ENCODE results near the gene SNRPA.
"Not testable (repeated sequence)": the region's sequence is repeated elsewhere in the genome, so short reads cannot be mapped to it uniquely, and the experiment has no call there.

Gene SNRPA

DNA sequence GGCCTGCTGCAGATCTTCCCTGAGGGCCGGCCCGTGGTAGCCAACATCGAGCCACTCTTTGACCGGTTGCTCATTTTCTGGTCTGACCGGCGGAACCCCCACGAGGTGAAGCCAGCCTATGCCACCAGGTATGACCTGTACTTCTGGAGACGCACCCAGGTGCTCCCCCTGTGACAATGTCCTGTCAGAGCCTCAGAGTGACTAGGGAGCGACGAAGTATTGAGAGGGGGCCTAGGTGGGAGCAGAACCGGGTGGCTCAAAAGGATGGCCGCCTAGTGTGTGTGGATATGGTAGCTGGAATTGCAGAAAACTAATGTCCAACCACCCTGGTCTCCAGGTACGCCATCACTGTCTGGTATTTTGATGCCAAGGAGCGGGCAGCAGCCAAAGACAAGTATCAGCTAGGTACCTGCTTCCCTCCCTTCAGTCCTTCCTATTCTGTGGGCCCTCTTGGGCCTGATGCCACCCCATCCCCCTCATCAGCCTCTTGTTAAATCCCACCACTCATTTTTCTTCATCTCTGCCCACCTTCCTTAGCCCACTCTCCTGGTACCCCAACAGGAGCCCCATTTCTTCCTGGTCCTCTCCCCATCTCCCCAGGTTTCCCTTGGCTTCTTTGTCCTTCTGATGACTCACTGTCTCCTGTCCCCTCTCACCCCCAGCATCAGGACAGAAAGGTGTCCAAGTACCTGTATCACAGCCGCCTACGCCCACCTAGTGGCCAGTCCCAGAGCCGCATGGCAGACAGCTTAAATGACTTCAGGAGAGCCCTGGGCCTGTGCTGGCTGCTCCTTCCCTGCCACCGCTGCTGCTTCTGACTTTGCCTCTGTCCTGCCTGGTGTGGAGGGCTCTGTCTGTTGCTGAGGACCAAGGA lies 56.4 kb downstream of the SNRPA start:
- H3K4me3 Mint-ChIP-seq, result peak overlapping the region; percentile 84
- H3K27me3 Mint-ChIP-seq, result no peaks in the 10 kb centered on the region
- H3K9me3 Mint-ChIP-seq, result no peaks in the 10 kb centered on the region
- H3K4me1 Mint-ChIP-seq, result peaks cover 86% of the 10 kb centered on the region
- H3K36me3 Mint-ChIP-seq, result peaks cover 3% of the 10 kb centered on the region
- peak overlapping the region; percentile 96 for H3K27ac Mint-ChIP-seq

DNA sequence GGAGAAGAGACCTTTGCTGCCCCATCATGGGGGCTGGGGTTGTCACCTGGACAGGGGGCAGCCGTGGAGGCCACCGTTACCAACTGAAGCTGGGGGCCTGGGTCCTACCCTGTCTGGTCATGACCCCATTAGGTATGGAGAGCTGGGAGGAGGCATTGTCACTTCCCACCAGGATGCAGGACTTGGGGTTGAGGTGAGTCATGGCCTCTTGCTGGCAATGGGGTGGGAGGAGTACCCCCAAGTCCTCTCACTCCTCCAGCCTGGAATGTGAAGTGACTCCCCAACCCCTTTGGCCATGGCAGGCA lies 57.0 kb downstream of the SNRPA start:
- no peaks in the 10 kb centered on the region for H3K27me3 Mint-ChIP-seq
- peaks cover 3% of the 10 kb centered on the region for H3K36me3 Mint-ChIP-seq
- H3K9me3 Mint-ChIP-seq, result no peaks in the 10 kb centered on the region
- peaks cover 86% of the 10 kb centered on the region for H3K4me1 Mint-ChIP-seq
- H3K27ac Mint-ChIP-seq, result peak overlapping the region; percentile 90
- H3K4me3 Mint-ChIP-seq, result peak overlapping the region; percentile 72

- Mint-ChIP-seq H3K4me3 (peak overlapping the region; percentile 15), H3K36me3 (peaks cover 3% of the 10 kb centered on the region), H3K4me1 (peaks cover 83% of the 10 kb centered on the region), H3K27ac (no peak overlapping the region), H3K27me3 (no peaks in the 10 kb centered on the region), H3K9me3 (no peaks in the 10 kb centered on the region)
These were observed 57.5 kb downstream of the SNRPA start for GRCh38 chr19:40808497-40808896.

DNA sequence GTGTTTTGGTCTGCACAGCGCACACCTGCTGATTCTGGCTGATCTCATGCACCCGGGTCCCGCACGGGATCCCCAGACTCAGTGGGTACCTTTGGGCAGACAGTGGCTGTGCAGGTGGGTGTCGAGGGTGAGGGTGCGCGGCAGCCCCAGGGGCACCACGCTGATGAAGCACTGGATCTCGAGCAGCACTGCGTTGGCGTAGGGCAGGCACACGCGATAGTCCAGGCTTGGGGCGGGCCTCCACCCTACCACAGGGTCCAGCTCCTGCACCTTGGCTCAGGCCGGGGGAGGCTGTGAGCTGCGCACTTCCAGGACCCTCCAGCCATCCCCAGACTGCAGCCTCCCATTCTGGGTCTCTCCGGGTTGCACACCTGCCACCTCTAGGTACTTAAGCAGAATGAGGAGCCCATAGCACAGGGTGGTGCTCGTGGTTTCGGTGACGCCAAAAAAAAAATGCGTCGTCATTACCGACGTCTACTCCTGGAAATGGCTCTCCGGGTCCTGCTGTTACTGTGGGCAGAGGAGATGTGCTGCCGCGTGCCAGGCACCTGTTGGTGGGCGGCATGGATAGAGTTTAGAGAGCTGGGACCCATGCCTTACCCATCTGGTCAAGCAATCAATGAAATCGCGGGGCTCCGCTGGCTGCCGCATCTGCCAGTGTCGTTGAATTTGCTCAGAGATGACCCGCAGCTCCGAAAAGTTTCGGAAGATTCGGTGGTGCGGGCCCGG lies 58.5 kb downstream of the SNRPA start:
- H3K4me1 Mint-ChIP-seq, result peaks cover 72% of the 10 kb centered on the region
- H3K9me3 Mint-ChIP-seq, result no peaks in the 10 kb centered on the region
- H3K36me3 Mint-ChIP-seq, result peaks cover 3% of the 10 kb centered on the region
- H3K4me3 Mint-ChIP-seq, result peak overlapping the region; percentile 49
- peak overlapping the region; percentile 35 for H3K27ac Mint-ChIP-seq
- H3K27me3 Mint-ChIP-seq, result no peaks in the 10 kb centered on the region

DNA sequence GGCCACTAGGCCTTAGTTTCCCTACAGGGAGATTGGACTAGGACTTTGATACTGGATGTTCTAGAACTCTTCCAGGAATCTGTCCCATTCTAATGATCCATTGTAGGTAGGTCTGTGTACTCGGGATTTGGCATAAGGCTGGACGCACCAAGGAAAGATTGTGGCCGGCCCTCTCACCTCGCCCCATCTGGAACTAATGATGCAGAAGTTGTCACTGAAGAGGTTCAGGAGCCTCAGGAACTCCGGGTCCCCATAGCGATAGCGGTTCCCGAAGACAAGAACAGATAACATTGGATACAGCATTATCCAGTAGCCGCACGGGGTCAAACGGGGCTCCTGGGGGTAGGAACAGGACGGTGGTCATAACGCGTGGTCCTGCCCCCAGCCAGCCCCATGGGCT lies 59.2 kb downstream of the SNRPA start:
- Mint-ChIP-seq H3K36me3 (peaks cover 3% of the 10 kb centered on the region), H3K9me3 (no peaks in the 10 kb centered on the region), H3K27ac (peak overlapping the region; percentile 35), H3K4me3 (peak overlapping the region; percentile 39), H3K4me1 (peaks cover 66% of the 10 kb centered on the region), H3K27me3 (no peaks in the 10 kb centered on the region)

GRCh38 chr19:40810649-40811408 lies 59.8 kb downstream of the SNRPA start:
- H3K27me3 Mint-ChIP-seq, H3K36me3 Mint-ChIP-seq, H3K9me3 Mint-ChIP-seq: not testable (repeated sequence)
- H3K4me1 Mint-ChIP-seq, result peaks cover 59% of the 10 kb centered on the region
- peak overlapping the region; percentile 72 for H3K27ac Mint-ChIP-seq
- H3K4me3 Mint-ChIP-seq, result peak overlapping the region; percentile 93

DNA sequence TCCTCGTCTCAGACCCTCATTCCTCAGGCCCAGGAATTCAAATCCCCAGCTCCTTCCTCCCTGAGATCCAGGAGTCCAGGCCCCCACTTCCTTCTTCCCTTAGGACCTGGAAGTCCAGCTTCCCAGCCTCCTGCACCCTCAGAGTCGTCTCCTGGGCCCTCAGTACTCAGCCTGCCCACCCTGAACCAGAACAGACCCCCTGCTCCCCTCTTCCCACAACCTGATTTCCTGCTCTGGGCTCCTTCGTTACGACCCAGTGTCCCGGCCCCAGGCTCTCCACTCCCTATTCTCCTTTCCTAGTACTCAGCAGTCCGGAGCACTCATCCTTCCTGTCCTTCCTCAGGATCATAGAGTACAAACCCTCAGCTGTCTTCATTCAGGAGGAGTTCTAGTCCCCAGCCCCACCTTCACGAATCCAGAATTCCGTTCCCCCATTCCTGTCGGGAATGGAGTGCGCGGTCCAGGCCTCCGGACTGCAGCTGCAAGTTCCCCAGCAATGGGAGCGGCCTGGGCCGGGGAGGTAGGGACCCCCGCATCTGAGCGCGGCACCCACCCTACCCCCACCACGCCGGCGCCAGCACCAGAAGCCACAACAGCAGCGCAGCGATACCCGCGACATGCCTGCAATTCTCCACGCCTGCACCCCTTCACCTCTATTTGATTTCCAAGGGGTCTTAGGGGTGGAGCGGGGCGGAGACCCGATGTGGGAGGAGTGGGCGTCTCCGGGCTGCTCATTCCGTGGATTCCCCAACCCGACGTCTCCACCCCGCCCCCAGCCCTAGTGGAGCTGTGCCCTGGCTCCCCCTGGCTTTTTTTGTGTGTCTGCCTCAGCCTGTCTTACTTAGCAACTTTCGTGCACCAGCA lies 60.7 kb downstream of the SNRPA start:
- H3K27me3 Mint-ChIP-seq, result no peaks in the 10 kb centered on the region
- no peaks in the 10 kb centered on the region for H3K9me3 Mint-ChIP-seq
- peak overlapping the region; percentile 84 for H3K27ac Mint-ChIP-seq
- peaks cover 3% of the 10 kb centered on the region for H3K36me3 Mint-ChIP-seq
- H3K4me3 Mint-ChIP-seq, result peak overlapping the region; percentile 93
- peaks cover 51% of the 10 kb centered on the region for H3K4me1 Mint-ChIP-seq

GRCh38 chr19:40812571-40812970 lies 61.6 kb downstream of the SNRPA start:
- Mint-ChIP-seq H3K27ac (peak overlapping the region; percentile 86), H3K4me1 (peaks cover 43% of the 10 kb centered on the region), H3K4me3 (peak overlapping the region; percentile 93)
- H3K27me3 Mint-ChIP-seq, H3K9me3 Mint-ChIP-seq, H3K36me3 Mint-ChIP-seq: not testable (repeated sequence)

- Mint-ChIP-seq H3K4me1 (peaks cover 43% of the 10 kb centered on the region), H3K27ac (no peak overlapping the region)
These were observed 62.2 kb downstream of the SNRPA start for GRCh38 chr19:40813182-40813581.

More at GRCh38 chr19:40813182-40813581, 62.2 kb downstream of the SNRPA start:
- H3K4me3 Mint-ChIP-seq, result peak overlapping the region; percentile 93
- no peaks in the 10 kb centered on the region for H3K9me3 Mint-ChIP-seq
- no peaks in the 10 kb centered on the region for H3K27me3 Mint-ChIP-seq
- H3K36me3 Mint-ChIP-seq, result no peaks in the 10 kb centered on the region
